ENCODE results near the gene LRIG1. TPM values are rescaled to one million over a fixed set of nuclear protein-coding genes. Genes with fewer than 3 reads are reported as not detected.

Gene LRIG1
- total and polyA plus RNA-seq, 2 donors from 2014 or later: 8.2 to 20.6 TPM

GRCh38 chr3:66338927-66339326, 161.9 kb downstream of the LRIG1 start:
- Histone ChIP-seq H3K27me3 (ENCODE audit: control insufficient read depth, insufficient read depth, low read length) (no peaks in the 10 kb centered on the region), H3K4me1 (ENCODE audit: control insufficient read depth in 2 of 3, insufficient read depth in 2 of 3, low read depth in 1 of 3, low read length in 3 of 3) (no peaks in the 10 kb centered on the region), H3K4me3 (ENCODE audit: low read length in 3 of 3) (no peak overlapping the region), H3K9ac (ENCODE audit: low read length in 3 of 3) (no peak overlapping the region), H3K27ac (ENCODE audit: low read depth in 2 of 2, low read length in 2 of 2) (no peak overlapping the region), H3K9me3 (ENCODE audit: control insufficient read depth in 2 of 3, insufficient read depth in 1 of 3, low read length in 3 of 3) (no peaks in the 10 kb centered on the region), H3K36me3 (ENCODE audit: control insufficient read depth in 2 of 3, insufficient read depth in 3 of 3, low read length in 3 of 3) (no peaks in the 10 kb centered on the region)
- FAIRE-seq (no peak), DNase-seq (no peak)
- no peak for TF ChIP-seq CTCF (IDR thresholded peaks at IDR 0.05; ENCODE audit: borderline replicate concordance, extremely low read depth, insufficient read depth)
- intact Hi-C loops (cut with DNase I): no loop called here

DNA sequence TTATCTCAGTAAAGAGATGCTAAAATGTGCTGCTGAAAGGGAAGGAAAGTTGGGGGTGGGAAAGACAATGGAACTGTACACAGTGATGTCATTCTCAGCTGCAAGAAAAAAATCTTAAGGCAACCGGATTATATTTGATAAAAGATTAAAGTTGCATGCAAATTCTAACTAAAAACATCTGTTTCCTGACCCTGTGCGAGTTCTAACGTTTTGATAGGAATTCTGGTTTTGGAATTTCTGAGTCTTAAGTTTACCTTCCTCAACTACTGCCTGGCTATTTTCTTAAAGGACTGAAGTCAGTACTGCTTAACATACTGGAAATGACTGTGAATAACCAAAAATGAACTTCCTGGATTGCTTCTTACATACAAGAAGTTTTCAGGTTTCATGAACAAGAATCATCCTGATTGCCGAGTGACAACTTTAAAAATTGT, 164.5 kb downstream of the LRIG1 start:
- H3K9ac ChIP-seq (ENCODE audit: low read length in 3 of 3): no peak overlapping the region
- no peak for FAIRE-seq

DNA sequence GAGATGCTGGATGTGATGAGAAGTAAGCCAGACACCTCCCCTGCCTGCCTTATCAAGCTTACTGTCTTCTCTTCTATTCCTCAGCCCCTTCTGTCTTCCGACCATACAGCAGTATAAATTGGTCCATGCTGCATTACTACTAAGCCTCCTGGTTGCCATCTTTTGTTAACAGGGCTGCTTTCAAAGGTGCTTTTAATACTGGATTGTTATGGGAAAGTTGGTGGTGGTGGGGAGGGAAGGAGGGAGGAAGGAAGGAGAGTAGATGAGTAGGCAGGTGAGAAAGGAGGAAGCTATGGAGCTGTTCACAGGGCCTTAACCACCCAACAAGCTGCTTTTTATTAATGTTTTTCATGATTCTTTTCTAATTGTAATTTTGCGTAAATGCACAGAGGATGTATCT, 165.2 kb downstream of the LRIG1 start:
- Histone ChIP-seq H3K4me3 (ENCODE audit: low read length in 3 of 3) (no peak overlapping the region), H3K9me3 (ENCODE audit: control insufficient read depth in 2 of 3, insufficient read depth in 1 of 3, low read length in 3 of 3) (no peaks in the 10 kb centered on the region), H3K36me3 (ENCODE audit: control insufficient read depth in 2 of 3, insufficient read depth in 3 of 3, low read length in 3 of 3) (no peaks in the 10 kb centered on the region), H3K4me1 (ENCODE audit: control insufficient read depth in 2 of 3, insufficient read depth in 2 of 3, low read depth in 1 of 3, low read length in 3 of 3) (no peaks in the 10 kb centered on the region), H3K27ac (ENCODE audit: low read depth in 2 of 2, low read length in 2 of 2) (no peak overlapping the region), H3K9ac (ENCODE audit: low read length in 3 of 3) (no peak overlapping the region), H3K27me3 (ENCODE audit: control insufficient read depth, insufficient read depth, low read length) (no peaks in the 10 kb centered on the region)
- intact Hi-C loops (cut with DNase I): no loop called here
- FAIRE-seq (no peak), DNase-seq (no peak)
- no peak for TF ChIP-seq CTCF (IDR thresholded peaks at IDR 0.05; ENCODE audit: borderline replicate concordance, extremely low read depth, insufficient read depth)

More for the DNA sequence above, 164.5 kb downstream of the LRIG1 start:
- Histone ChIP-seq H3K27ac (ENCODE audit: low read depth in 2 of 2, low read length in 2 of 2) (no peak overlapping the region), H3K36me3 (ENCODE audit: control insufficient read depth in 2 of 3, insufficient read depth in 3 of 3, low read length in 3 of 3) (no peaks in the 10 kb centered on the region), H3K4me3 (ENCODE audit: low read length in 3 of 3) (no peak overlapping the region), H3K27me3 (ENCODE audit: control insufficient read depth, insufficient read depth, low read length) (no peaks in the 10 kb centered on the region), H3K4me1 (ENCODE audit: control insufficient read depth in 2 of 3, insufficient read depth in 2 of 3, low read depth in 1 of 3, low read length in 3 of 3) (no peaks in the 10 kb centered on the region), H3K9me3 (ENCODE audit: control insufficient read depth in 2 of 3, insufficient read depth in 1 of 3, low read length in 3 of 3) (no peaks in the 10 kb centered on the region)
- intact Hi-C loops (cut with DNase I): no loop called here
- TF ChIP-seq CTCF (IDR thresholded peaks at IDR 0.05; ENCODE audit: borderline replicate concordance, extremely low read depth, insufficient read depth): no peak
- DNase-seq: peak in 2 of 5 donors; percentile 3 to 27
